ENCODE data around the gene ZNF341.

Gene ZNF341

GRCh38 chr20:33827109-33827508, 95.3 kb downstream of the ZNF341 start:
- TF ChIP-seq CTCF (IDR thresholded peaks at IDR 0.05; ENCODE audit: control insufficient read depth, extremely low read depth, insufficient read depth) = no peak
- no peak for DNase-seq (ENCODE audit: low read depth)
- no peak overlapping the region for H3K4me3 ChIP-seq (ENCODE audit: low read depth, low read length)

DNA sequence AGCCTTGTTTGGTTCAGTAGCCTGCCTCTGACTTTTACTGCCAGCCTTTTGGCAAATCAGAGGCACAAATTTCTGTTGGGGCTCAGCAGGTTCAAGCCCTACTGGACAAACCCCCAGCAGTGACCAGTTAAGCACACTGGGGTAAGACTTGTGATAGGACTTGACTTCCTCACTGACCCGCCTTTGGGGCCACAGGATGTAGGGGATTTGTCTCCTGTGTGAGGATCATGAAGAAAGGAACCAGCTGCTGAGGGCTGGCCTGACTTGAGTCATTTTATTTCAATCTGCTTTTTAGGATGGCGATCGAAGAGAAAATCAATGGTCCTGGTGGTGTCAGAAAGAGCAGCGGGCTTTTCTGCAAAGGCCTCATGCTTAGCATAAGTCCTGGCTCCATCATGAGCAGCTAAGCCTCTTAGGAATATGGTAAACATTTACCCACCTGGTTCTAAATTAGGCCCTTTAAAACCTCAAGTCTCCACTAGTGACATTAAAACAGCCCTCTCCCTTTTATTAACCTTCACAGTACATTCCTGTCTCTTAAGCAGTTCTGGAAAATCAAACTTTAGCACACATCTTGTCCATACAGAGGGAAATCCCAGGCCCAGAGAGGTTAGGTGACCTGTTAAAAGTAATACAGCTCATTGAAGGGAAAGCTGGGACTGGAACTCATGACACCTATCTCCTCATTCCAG, 96.0 kb downstream of the ZNF341 start:
- H3K4me3 ChIP-seq (ENCODE audit: low read depth, low read length) = no peak overlapping the region
- no peak for TF ChIP-seq CTCF (IDR thresholded peaks at IDR 0.05; ENCODE audit: control insufficient read depth, extremely low read depth, insufficient read depth)
- DNase-seq (ENCODE audit: low read depth) = no peak

GRCh38 chr20:33828326-33828844, 96.6 kb downstream of the ZNF341 start:
- no peak for DNase-seq (ENCODE audit: low read depth)
- no peak overlapping the region for H3K4me3 ChIP-seq (ENCODE audit: low read depth, low read length)
- no peak for TF ChIP-seq CTCF (IDR thresholded peaks at IDR 0.05; ENCODE audit: control insufficient read depth, extremely low read depth, insufficient read depth)

GRCh38 chr20:33828967-33829560, 97.3 kb downstream of the ZNF341 start:
- no peak overlapping the region for H3K4me3 ChIP-seq (ENCODE audit: low read depth, low read length)
- DNase-seq (ENCODE audit: low read depth) = no peak
- no peak for TF ChIP-seq CTCF (IDR thresholded peaks at IDR 0.05; ENCODE audit: control insufficient read depth, extremely low read depth, insufficient read depth)

- DNase-seq (ENCODE audit: low read depth) = no peak
- TF ChIP-seq CTCF (IDR thresholded peaks at IDR 0.05; ENCODE audit: control insufficient read depth, extremely low read depth, insufficient read depth) = no peak
Observed at GRCh38 chr20:33829636-33830035, 97.8 kb downstream of the ZNF341 start.

DNA sequence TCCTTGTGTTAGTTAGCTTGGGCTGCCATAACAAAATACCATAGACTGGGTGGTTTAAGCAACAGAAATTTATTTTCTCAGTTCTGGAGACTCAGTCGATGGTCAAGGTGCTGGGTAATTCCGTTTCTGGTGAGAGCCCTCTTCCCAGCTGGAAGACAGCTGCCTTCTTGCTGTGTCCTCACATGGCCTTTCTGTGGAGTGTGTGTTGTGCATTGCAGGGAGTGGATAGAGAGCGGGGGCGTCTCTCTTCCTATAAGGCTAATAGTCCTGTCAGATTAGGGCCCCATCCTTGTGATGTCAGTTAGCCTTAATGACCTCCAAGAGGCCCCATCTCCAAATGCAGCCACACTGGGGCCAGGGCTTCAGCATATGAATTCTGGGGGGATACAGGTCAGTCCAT, 98.6 kb downstream of the ZNF341 start:
- no peak for DNase-seq (ENCODE audit: low read depth)
- no peak overlapping the region for H3K4me3 ChIP-seq (ENCODE audit: low read depth, low read length)
- no peak for TF ChIP-seq CTCF (IDR thresholded peaks at IDR 0.05; ENCODE audit: control insufficient read depth, extremely low read depth, insufficient read depth)

More at GRCh38 chr20:33829636-33830035, 97.8 kb downstream of the ZNF341 start:
- H3K4me3 ChIP-seq (ENCODE audit: low read depth, low read length) = no peak overlapping the region
